Activated CD4-positive, alpha-beta T cell treated with anti-CD3 and anti-CD28 coated beads, Interleukin-2, amount 10 ng/mL, durations not matched to agents 24 days and 14 days (primary cell): ENCODE data around the gene OR10H2. TPM values are rescaled to one million over a fixed set of nuclear protein-coding genes. Genes with fewer than 3 reads are reported as not detected.
"Not testable (repeated sequence)": the region's sequence is repeated elsewhere in the genome, so short reads cannot be mapped to it uniquely, and the experiment has no call there.

ENCODE experiments used
- DNase-seq: peaks from one replicate; pipeline ENCODE4 v3.0.0; 2022
- H3K27ac Mint-ChIP-seq: one replicate; pipeline ENCODE4 v1.8.0; 2022; ENCODE audit warnings: mild to moderate bottlenecking, mixed read lengths
- H3K27me3 Mint-ChIP-seq: one replicate; pipeline ENCODE4 v1.8.0; 2022; ENCODE audit warnings: mixed read lengths
- H3K36me3 Mint-ChIP-seq: one replicate; pipeline ENCODE4 v1.8.0; 2022; ENCODE audit warnings: low read depth, mild to moderate bottlenecking, mixed read lengths
- H3K4me1 Mint-ChIP-seq: one replicate; pipeline ENCODE4 v1.8.0; 2021; ENCODE audit warnings: mixed read lengths
- H3K4me3 Mint-ChIP-seq: one replicate; pipeline ENCODE4 v1.8.0; 2022; ENCODE audit warnings: mild to moderate bottlenecking, moderate library complexity, mixed read lengths
- H3K9me3 Mint-ChIP-seq: one replicate; pipeline ENCODE4 v1.8.0; 2021; ENCODE audit warnings: mixed read lengths
- intact Hi-C: fragments of 100-400 bp; cut with micrococcal nuclease; formaldehyde crosslinking; loops from one replicate; pipeline ENCODE4 v1.15.1; 2023
- total RNA-seq: library from RNA; stranded (reverse); gene quantifications from 2 replicates; pipeline ENCODE4 v1.2.3, GENCODE V29; 2022

Gene OR10H2
- total RNA-seq, 1 donor from 2014 or later: not detected

DNA sequence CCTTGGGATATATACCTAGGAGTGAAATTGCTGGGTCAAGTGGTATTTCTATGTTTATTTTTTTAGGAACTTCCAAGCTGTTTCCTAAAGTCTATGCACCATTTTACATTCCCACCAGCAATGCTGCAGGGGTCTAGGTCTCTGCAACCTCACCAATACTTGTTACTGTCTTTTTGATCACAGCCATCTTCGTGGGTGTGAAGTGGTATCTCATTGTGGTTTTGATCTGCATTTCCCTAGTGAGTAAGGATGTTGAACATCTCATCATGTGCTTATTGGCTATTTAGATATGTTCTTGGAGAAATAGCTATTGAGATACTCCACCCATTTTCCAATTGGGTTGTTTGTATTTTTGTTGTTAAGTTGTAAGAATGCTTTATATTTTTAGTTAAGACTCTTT, 2.7 kb downstream of the OR10H2 start:
- no peak for DNase-seq
- Mint-ChIP-seq H3K27me3 (peaks cover 2% of the 10 kb centered on the region), H3K36me3 (no peaks in the 10 kb centered on the region), H3K4me3 (no peak overlapping the region), H3K4me1 (no peaks in the 10 kb centered on the region), H3K27ac (no peak overlapping the region), H3K9me3 (no peaks in the 10 kb centered on the region)
- intact Hi-C loops: no loop called here

DNA sequence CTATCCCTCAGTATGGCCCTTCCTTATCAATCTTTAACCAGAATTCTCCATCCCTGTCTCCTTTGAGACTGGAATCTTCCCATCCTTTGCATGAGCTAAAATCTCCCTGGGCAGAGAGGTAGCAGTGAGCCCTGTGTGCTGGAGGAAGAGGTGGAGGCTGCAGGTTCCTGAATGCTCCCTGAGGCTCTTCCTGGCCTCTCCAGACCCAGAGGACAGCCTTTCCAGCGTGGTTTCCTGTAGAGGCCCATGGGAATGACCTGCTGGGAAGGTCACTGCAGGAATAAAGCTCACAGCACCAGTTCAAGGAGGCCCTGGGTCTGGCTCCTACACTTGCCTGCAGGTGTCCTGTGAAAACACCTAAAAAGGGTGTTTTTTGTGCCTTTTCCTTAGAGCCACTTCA, 4.6 kb downstream of the OR10H2 start:
- no peaks in the 10 kb centered on the region for H3K27me3 Mint-ChIP-seq
- no peak overlapping the region for H3K4me3 Mint-ChIP-seq
- intact Hi-C loops: no loop called here
- no peaks in the 10 kb centered on the region for H3K36me3 Mint-ChIP-seq
- H3K9me3 Mint-ChIP-seq: no peaks in the 10 kb centered on the region
- DNase-seq: no peak
- no peak overlapping the region for H3K27ac Mint-ChIP-seq
- no peaks in the 10 kb centered on the region for H3K4me1 Mint-ChIP-seq

DNA sequence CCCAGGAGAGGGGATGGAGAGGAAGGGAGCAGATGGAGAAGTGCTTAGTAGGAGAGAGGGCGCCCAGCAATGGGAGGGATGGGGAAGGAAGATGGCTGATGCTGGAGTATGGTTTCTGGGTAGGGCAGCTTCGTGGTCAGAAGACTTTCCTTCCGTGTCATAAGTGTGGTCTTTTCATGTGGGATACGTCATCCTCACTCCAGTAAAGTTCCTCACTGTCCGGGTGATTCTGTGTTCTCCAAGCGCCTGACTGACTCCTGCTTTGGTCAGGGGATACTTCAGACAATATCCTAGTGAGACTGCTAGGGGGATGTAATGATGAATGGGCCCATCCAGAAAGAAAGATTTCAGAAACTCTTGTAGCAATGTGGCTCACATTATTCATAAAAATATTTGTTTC, 6.1 kb downstream of the OR10H2 start:
- no peak for DNase-seq
- H3K4me1 Mint-ChIP-seq: no peaks in the 10 kb centered on the region
- H3K27ac Mint-ChIP-seq: no peak overlapping the region
- H3K4me3 Mint-ChIP-seq: no peak overlapping the region
- H3K9me3 Mint-ChIP-seq: no peaks in the 10 kb centered on the region
- intact Hi-C loops: no loop called here
- H3K36me3 Mint-ChIP-seq: no peaks in the 10 kb centered on the region
- H3K27me3 Mint-ChIP-seq: no peaks in the 10 kb centered on the region

- intact Hi-C loops: no loop called here
- H3K27me3 Mint-ChIP-seq: no peaks in the 10 kb centered on the region
- H3K27ac Mint-ChIP-seq: no peak within 1 kb of the TSS
- no peak for DNase-seq
- H3K4me1 Mint-ChIP-seq: no peaks in the 10 kb centered on the region
- peaks cover 2% of the 10 kb centered on the region for H3K36me3 Mint-ChIP-seq
- H3K4me3 Mint-ChIP-seq: no peak within 1 kb of the TSS
- peaks cover 11% of the 10 kb centered on the region for H3K9me3 Mint-ChIP-seq
Measured at GRCh38 chr19:15737722-15738121, 9.9 kb downstream of the OR10H2 start, which contains the start of gene OR10H3. Gene OR10H3, plus strand, starts transcription at chr19:15737985. Its CDS starts 3,408 bp downstream, at chr19:15741393.

DNA sequence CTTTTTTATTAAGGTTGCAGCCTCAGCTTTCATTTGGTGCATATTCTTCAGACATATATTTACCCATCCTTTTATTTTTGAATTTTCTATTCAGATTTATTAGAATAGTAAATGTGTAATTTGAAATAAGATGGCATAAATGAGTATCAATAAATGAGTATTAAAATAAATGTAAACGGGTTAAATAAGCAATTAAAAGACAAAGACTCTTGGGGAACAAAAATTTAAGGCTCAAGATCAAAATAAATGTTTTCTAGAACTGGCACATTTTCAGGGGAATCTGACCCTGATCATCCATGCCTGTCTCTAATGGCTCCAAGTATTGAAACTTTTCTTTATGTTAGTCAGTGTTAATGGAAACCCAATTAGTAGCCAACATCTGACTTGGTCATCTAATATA, 13.0 kb downstream of the OR10H2 start:
- H3K27me3 Mint-ChIP-seq: peaks cover 8% of the 10 kb centered on the region
- no peak overlapping the region for H3K27ac Mint-ChIP-seq
- peaks cover 11% of the 10 kb centered on the region for H3K9me3 Mint-ChIP-seq
- DNase-seq: no peak
- no peaks in the 10 kb centered on the region for H3K4me1 Mint-ChIP-seq
- no peak overlapping the region for H3K4me3 Mint-ChIP-seq
- peaks cover 2% of the 10 kb centered on the region for H3K36me3 Mint-ChIP-seq
- intact Hi-C loops: no loop called here

- Mint-ChIP-seq H3K27me3 (peaks cover 46% of the 10 kb centered on the region), H3K4me1 (no peaks in the 10 kb centered on the region), H3K4me3 (no peak overlapping the region), H3K9me3 (no peaks in the 10 kb centered on the region), H3K27ac (no peak overlapping the region), H3K36me3 (no peaks in the 10 kb centered on the region)
- DNase-seq: no peak
- intact Hi-C loops: no loop called here
Measured at GRCh38 chr19:15748239-15748638, 20.4 kb downstream of the OR10H2 start.

GRCh38 chr19:15758379-15758778, 30.6 kb downstream of the OR10H2 start:
- intact Hi-C loops: no loop called here
- no peak for DNase-seq
- Mint-ChIP-seq H3K9me3 (no peaks in the 10 kb centered on the region), H3K4me1 (peaks cover 5% of the 10 kb centered on the region), H3K36me3 (no peaks in the 10 kb centered on the region), H3K4me3 (no peak overlapping the region), H3K27me3 (peaks cover 45% of the 10 kb centered on the region), H3K27ac (no peak overlapping the region)

GRCh38 chr19:15759962-15760565, 32.2 kb downstream of the OR10H2 start:
- Mint-ChIP-seq H3K9me3 (no peaks in the 10 kb centered on the region), H3K27ac (no peak overlapping the region), H3K4me1 (peaks cover 5% of the 10 kb centered on the region), H3K27me3 (peaks cover 40% of the 10 kb centered on the region), H3K36me3 (no peaks in the 10 kb centered on the region), H3K4me3 (no peak overlapping the region)
- no peak for DNase-seq
- intact Hi-C loops: no loop called here

GRCh38 chr19:15769586-15769985, 41.8 kb downstream of the OR10H2 start:
- no peak overlapping the region for H3K27ac Mint-ChIP-seq
- peaks cover 12% of the 10 kb centered on the region for H3K27me3 Mint-ChIP-seq
- no peaks in the 10 kb centered on the region for H3K4me1 Mint-ChIP-seq
- no peak overlapping the region for H3K4me3 Mint-ChIP-seq
- no peaks in the 10 kb centered on the region for H3K9me3 Mint-ChIP-seq
- H3K36me3 Mint-ChIP-seq: no peaks in the 10 kb centered on the region
- intact Hi-C loops: no loop called here
- DNase-seq: no peak

DNA sequence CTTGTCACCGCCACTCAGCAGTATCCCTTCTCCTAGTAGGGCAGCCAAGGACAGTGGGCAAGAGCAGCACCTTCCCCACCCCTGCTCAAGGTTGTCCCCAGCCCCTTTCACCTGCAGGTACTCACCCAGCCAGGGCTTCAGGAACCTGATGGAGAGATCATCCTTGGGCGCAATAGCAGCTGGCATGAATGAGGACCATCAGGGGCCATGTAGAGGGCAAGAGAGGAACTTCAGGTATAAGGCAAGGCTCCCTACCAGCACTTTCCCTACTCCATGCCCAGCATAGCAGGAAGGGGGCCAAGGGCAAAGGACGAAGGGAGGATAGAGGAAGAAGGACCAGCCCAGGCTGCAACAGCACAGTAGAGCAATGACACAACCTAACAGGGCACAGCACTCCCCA, 46.3 kb downstream of the OR10H2 start:
- DNase-seq, H3K27me3 Mint-ChIP-seq, H3K27ac Mint-ChIP-seq, H3K9me3 Mint-ChIP-seq, H3K4me1 Mint-ChIP-seq, H3K36me3 Mint-ChIP-seq, intact Hi-C loops, H3K4me3 Mint-ChIP-seq: not testable (repeated sequence)

GRCh38 chr19:15775249-15775648, 47.4 kb downstream of the OR10H2 start:
- H3K9me3 Mint-ChIP-seq: no peaks in the 10 kb centered on the region
- DNase-seq: no peak
- H3K36me3 Mint-ChIP-seq: no peaks in the 10 kb centered on the region
- no peak overlapping the region for H3K27ac Mint-ChIP-seq
- no peak overlapping the region for H3K4me3 Mint-ChIP-seq
- intact Hi-C loops: no loop called here
- no peaks in the 10 kb centered on the region for H3K4me1 Mint-ChIP-seq
- H3K27me3 Mint-ChIP-seq: no peaks in the 10 kb centered on the region

- H3K4me1 Mint-ChIP-seq: no peaks in the 10 kb centered on the region
- intact Hi-C loops: no loop called here
- no peak overlapping the region for H3K4me3 Mint-ChIP-seq
- no peaks in the 10 kb centered on the region for H3K27me3 Mint-ChIP-seq
- DNase-seq: no peak
- H3K9me3 Mint-ChIP-seq: no peaks in the 10 kb centered on the region
- no peaks in the 10 kb centered on the region for H3K36me3 Mint-ChIP-seq
- H3K27ac Mint-ChIP-seq: no peak overlapping the region
Measured at GRCh38 chr19:15776264-15776663, 48.4 kb downstream of the OR10H2 start.

DNA sequence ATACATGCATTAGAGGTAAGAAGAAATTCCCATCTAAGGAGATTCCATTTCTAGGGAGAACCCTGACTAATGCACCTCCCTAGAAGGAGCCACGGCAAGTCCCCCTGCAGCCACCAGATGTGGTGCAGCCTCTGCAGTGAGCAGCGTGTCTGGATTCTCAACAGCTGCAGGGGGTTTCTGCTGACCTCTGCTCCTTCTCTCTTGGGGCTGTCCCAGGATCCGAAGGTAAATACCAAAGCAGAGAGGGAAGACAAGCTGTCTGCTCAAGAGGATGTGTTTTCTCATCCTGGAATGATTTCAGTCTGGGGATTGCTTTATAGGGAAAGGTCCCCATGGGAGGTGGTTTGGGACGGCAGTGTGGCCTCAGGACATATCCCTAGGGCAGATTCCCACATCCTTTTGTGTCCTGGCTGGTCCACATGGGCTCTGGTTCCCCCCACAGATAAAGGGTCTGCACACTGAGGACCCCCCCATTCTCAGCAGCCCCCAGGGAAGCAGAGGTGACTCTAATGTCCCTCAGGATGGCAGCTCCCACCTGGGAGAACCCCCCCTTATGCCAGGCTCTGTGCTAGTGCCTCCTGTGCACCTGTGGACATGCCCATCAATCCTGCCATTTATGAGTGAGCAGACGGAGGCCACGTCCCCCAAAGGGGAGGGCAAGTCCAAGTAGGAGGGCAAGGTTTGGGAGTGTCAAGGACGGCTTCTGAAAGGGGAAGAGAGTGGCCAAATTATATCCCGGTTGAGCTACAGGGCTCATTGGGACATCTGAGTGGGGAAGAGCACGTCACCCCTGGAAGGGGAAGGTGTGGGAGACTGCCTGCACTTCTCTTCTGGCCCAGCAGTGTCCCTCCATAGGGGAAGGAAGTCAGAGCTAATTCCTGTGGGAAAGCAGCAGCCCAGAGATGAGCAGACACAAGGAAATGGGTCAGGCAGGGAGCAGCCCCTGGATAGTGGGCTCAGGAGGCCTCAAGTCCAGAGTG, 49.5 kb downstream of the OR10H2 start:
- Mint-ChIP-seq H3K4me1 (no peaks in the 10 kb centered on the region), H3K4me3 (no peak overlapping the region), H3K27me3 (no peaks in the 10 kb centered on the region), H3K27ac (no peak overlapping the region), H3K36me3 (no peaks in the 10 kb centered on the region), H3K9me3 (no peaks in the 10 kb centered on the region)
- intact Hi-C loops: no loop called here
- DNase-seq: no peak
